ENCODE results near the gene STK32A.

DNA sequence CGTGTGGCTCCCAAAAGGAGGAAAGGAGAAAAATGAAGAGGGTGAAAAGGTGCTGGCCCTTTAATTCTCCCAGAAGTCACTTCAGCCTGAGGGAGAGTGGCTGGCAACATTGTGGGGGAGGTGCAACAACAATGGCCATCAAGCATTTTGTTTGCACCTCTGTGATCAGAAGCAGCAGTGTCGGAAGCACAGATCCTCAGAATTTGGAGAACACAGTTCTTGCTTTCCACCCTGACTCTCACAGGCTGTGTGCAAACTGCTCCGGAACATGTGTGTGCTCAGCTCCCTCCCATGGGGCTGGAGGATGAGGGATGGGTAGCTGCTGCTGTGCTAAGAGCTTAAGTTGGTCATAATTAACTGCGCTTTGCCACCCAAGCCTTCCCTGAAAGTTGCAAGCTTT is 147.9 kb downstream of the STK32A start:
- TF ChIP-seq, protein P1, sequence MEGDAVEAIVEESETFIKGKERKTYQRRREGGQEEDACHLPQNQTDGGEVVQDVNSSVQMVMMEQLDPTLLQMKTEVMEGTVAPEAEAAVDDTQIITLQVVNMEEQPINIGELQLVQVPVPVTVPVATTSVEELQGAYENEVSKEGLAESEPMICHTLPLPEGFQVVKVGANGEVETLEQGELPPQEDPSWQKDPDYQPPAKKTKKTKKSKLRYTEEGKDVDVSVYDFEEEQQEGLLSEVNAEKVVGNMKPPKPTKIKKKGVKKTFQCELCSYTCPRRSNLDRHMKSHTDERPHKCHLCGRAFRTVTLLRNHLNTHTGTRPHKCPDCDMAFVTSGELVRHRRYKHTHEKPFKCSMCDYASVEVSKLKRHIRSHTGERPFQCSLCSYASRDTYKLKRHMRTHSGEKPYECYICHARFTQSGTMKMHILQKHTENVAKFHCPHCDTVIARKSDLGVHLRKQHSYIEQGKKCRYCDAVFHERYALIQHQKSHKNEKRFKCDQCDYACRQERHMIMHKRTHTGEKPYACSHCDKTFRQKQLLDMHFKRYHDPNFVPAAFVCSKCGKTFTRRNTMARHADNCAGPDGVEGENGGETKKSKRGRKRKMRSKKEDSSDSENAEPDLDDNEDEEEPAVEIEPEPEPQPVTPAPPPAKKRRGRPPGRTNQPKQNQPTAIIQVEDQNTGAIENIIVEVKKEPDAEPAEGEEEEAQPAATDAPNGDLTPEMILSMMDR (IDR thresholded peaks at IDR 0.05), result no peak
- no peak for TF ChIP-seq POLR2A (IDR thresholded peaks at IDR 0.05)

All from uterus (tissue), 2 donors.